Thyroid gland (tissue), 4 donors: ENCODE results near the gene H6PD. TPM values are rescaled to one million over a fixed set of nuclear protein-coding genes. Genes with fewer than 3 reads are reported as not detected.

Experiments
- DNase-seq, 2 donors: peaks; one replicate each; pipeline ENCODE4 v3.0.0-alpha.2; 2019
- H3K27ac ChIP-seq, 3 donors: fragments of 200-600 bp; sonication (generic); 1 replicate in 2 of 3; 2 replicates in 1 of 3; pipeline ENCODE4 v1.5.1; 2016 to 2019; ENCODE audit warnings: mild to moderate bottlenecking in 1 of 3, moderate library complexity in 1 of 3
- H3K27me3 ChIP-seq: fragments of 200-600 bp; sonication (generic); one replicate; pipeline ENCODE4 v1.5.1; 2019
- H3K36me3 ChIP-seq, 2 donors: fragments of 200-600 bp; sonication (generic); one replicate each; pipeline ENCODE4 v1.5.1; 2016 to 2019
- H3K4me1 ChIP-seq, 2 donors: fragments of 200-600 bp; sonication (generic); one replicate each; pipeline ENCODE4 v1.5.1; 2017 to 2019
- H3K4me3 ChIP-seq, 3 donors: fragments of 200-600 bp; sonication (generic); replicated peaks in 1 of 3; 1 replicate in 2 of 3; 2 replicates in 1 of 3; pipeline ENCODE4 v1.5.1; 2016; ENCODE audit warnings: mild to moderate bottlenecking in 1 of 3
- H3K9me3 ChIP-seq: fragments of 200-600 bp; sonication (generic); one replicate; pipeline ENCODE4 v1.5.1; 2017
- CTCF ChIP-seq, 6 experiments: fragments of 200-600 bp in 3 of 6; fragments of 450-650 bp in 3 of 6; sonication (generic) in 3 of 6; IDR thresholded peaks; one replicate each; pipeline ENCODE4 v1.5.1; 2016 to 2019; ENCODE audit warnings: antibody characterized with exemption in 6 of 6, mild to moderate bottlenecking in 2 of 6, inconsistent platforms in 1 of 6, moderate library complexity in 1 of 6
- POLR2A ChIP-seq, 2 donors: fragments of 450-650 bp; IDR thresholded peaks; one replicate each; pipeline ENCODE4 v1.6.1; 2017; ENCODE audit warnings: antibody characterized with exemption in 2 of 2, mild to moderate bottlenecking in 2 of 2, moderate library complexity in 1 of 2
- WGBS, 2 donors: methylation state at CpG; one replicate each; pipeline ENCODE4 v1.1.5; 2017; 5-methylcytosine and 5-hydroxymethylcytosine counted together
- intact Hi-C: fragments of 100-400 bp; cut with DNase I; formaldehyde crosslinking; loops from one replicate; pipeline ENCODE4 v1.15.1; 2023
- total RNA-seq, 4 donors: library from RNA; depleted of rRNA; stranded (reverse); fragments of >200 nt; gene quantifications; one replicate each; pipeline ENCODE4 v1.2.3, GENCODE V29; 2016

Gene H6PD
- total RNA-seq, 4 donors from 2014 or later, result 36.3 to 64.2 (median 43.6) TPM

DNA sequence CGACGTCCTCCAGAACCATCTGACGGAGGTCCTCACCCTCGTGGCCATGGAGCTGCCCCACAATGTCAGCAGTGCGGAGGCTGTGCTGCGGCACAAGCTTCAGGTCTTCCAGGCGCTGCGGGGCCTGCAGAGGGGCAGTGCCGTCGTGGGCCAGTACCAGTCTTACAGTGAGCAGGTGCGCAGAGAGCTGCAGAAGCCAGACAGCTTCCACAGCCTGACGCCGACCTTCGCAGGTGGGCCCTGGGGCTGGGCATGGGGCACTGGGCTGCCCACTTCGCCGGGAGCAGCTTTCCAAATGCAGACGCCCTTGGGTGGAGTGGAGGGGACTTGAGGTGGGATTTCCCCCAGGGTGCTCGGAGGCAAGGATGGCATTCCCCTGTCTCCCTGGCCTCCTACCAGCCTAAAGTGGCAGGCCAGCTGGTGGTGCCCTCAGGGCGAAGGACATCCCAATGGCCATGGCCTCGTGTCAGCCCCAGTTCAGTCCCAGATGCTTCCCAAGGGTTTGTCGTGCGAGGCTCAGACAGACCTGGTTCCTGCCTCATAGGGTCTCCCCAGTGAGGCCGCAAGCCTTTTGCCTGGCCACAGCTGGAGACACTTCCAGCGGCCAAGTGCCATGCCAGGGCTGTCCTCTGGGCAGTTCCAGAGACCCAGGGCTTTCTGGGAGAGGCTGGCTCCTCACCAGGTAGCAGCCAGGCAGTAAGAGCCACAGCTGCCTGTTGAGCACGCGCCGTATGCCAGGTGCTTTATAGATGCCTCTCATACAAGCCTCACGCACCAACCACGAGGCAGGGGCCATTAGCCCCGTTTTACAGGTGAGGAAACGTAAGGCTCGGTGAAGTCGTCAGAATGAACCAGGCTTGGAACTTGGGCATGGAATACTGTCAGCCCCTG, 27.8 kb downstream of the H6PD start:
- Histone ChIP-seq H3K4me3 (no peak overlapping the region), H3K27me3 (no peaks in the 10 kb centered on the region), H3K4me1 (no peaks in the 10 kb centered on the region), H3K27ac (no peak overlapping the region), H3K36me3 (peaks cover 28 to 38% of the 10 kb centered on the region in 2 donors), H3K9me3 (no peaks in the 10 kb centered on the region)
- TF ChIP-seq CTCF (IDR thresholded peaks at IDR 0.05) (no peak), POLR2A (IDR thresholded peaks at IDR 0.05) (no peak)
- intact Hi-C loops, result no loop called here
- 94 to 95% methylated on average over 22 to 25 of the region's 33 CpGs for WGBS, 2 donors
- DNase-seq, result no peak

- Histone ChIP-seq H3K27ac (no peak overlapping the region), H3K9me3 (no peaks in the 10 kb centered on the region), H3K4me1 (no peaks in the 10 kb centered on the region), H3K36me3 (peaks cover 28 to 38% of the 10 kb centered on the region in 2 donors), H3K27me3 (no peaks in the 10 kb centered on the region), H3K4me3 (no peak overlapping the region)
- no peak for TF ChIP-seq POLR2A (IDR thresholded peaks at IDR 0.05)
- no peak for TF ChIP-seq CTCF (IDR thresholded peaks at IDR 0.05)
- no peak for DNase-seq
- WGBS, 2 donors, result 91% methylated on average over 20 to 26 of the region's 26 CpGs
- intact Hi-C loops, result no loop called here
These were observed 28.8 kb downstream of the H6PD start for GRCh38 chr1:9263276-9263855.

DNA sequence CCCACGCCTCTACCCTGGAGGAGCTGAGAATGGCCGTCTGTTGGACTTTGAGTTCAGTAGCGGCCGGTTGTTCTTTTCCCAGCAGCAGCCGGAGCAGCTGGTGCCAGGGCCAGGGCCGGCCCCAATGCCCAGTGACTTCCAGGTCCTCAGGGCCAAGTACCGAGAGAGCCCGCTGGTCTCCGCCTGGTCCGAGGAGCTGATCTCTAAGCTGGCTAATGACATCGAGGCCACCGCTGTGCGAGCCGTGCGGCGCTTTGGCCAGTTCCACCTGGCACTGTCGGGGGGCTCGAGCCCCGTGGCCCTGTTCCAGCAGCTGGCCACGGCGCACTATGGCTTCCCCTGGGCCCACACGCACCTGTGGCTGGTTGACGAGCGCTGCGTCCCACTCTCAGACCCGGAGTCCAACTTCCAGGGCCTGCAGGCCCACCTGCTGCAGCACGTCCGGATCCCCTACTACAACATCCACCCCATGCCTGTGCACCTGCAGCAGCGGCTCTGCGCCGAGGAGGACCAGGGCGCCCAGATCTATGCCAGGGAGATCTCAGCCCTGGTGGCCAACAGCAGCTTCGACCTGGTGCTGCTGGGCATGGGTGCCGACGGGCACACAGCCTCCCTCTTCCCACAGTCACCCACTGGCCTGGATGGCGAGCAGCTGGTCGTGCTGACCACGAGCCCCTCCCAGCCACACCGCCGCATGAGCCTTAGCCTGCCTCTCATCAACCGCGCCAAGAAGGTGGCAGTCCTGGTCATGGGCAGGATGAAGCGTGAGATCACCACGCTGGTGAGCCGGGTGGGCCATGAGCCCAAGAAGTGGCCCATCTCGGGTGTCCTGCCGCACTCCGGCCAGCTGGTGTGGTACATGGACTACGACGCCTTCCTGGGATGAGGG, 29.7 kb downstream of the H6PD start:
- H3K27me3 ChIP-seq, result no peaks in the 10 kb centered on the region
- no peaks in the 10 kb centered on the region for H3K9me3 ChIP-seq
- no peak overlapping the region for H3K27ac ChIP-seq
- TF ChIP-seq POLR2A (IDR thresholded peaks at IDR 0.05) (no peak), CTCF (IDR thresholded peaks at IDR 0.05) (no peak)
- peaks cover 28 to 38% of the 10 kb centered on the region in 2 donors for H3K36me3 ChIP-seq
- H3K4me1 ChIP-seq, result no peaks in the 10 kb centered on the region
- intact Hi-C loops, result no loop called here
- no peak overlapping the region for H3K4me3 ChIP-seq
- WGBS, 2 donors, result 96 to 97% methylated on average over 24 to 41 of the region's 50 CpGs
- DNase-seq, result no peak

GRCh38 chr1:9265037-9265436, 30.5 kb downstream of the H6PD start:
- no peaks in the 10 kb centered on the region for H3K27me3 ChIP-seq
- no peak for TF ChIP-seq CTCF (IDR thresholded peaks at IDR 0.05)
- TF ChIP-seq POLR2A (IDR thresholded peaks at IDR 0.05), result no peak
- H3K27ac ChIP-seq, result no peak overlapping the region
- peaks cover under 1 to 2% of the 10 kb centered on the region in 2 donors for H3K4me1 ChIP-seq
- no peak overlapping the region for H3K4me3 ChIP-seq
- WGBS, 2 donors, result 91 to 92% methylated on average over 10 of the region's 10 CpGs
- peaks cover 28 to 38% of the 10 kb centered on the region in 2 donors for H3K36me3 ChIP-seq
- no peak for DNase-seq
- no peaks in the 10 kb centered on the region for H3K9me3 ChIP-seq
- intact Hi-C loops, result no loop called here
